SK-N-SH treated with all-trans-retinoic acid at 6 μM for 48 hours (cell line): ENCODE measurements around the gene PCED1A.

Experiments used
- ATAC-seq: fragments of 200-7000 bp; cut with Tn5 transposase; 3 replicates; pipeline ENCODE4 v1.9.1; 2020; ENCODE audit warnings: mild to moderate bottlenecking, moderate library complexity
- ARNTL ChIP-seq: fragments of 450-650 bp; formaldehyde crosslinking; IDR thresholded peaks from 2 replicates; pipeline ENCODE4 v1.5.0; 2020; ENCODE audit warnings: low read depth, mild to moderate bottlenecking, moderate library complexity, borderline replicate concordance
- BACH2 ChIP-seq: fragments of 250-450 bp; sonication (Bioruptor Pico); IDR thresholded peaks from 2 replicates; pipeline ENCODE4 v1.9.0; 2021; ENCODE audit warnings: mild to moderate bottlenecking, borderline replicate concordance
- CSDC2 ChIP-seq: fragments of 250-450 bp; sonication (Bioruptor Pico); IDR thresholded peaks from 2 replicates; pipeline ENCODE4 v1.5.0; 2020; ENCODE audit warnings: mild to moderate bottlenecking, moderate library complexity
- ESRRG ChIP-seq: fragments of 250-450 bp; sonication (Bioruptor Pico); IDR thresholded peaks from 2 replicates; pipeline ENCODE4 v1.6.1; 2021; ENCODE audit warnings: mild to moderate bottlenecking
- GLIS3 ChIP-seq: fragments of 250-450 bp; sonication (Bioruptor Pico); IDR thresholded peaks from 2 replicates; pipeline ENCODE4 v1.5.0; 2020; ENCODE audit warnings: mild to moderate bottlenecking, moderate library complexity
- ISL1 ChIP-seq: fragments of 250-450 bp; sonication (Bioruptor Pico); IDR thresholded peaks from 2 replicates; pipeline ENCODE4 v2.1.2; 2022; ENCODE audit warnings: mild to moderate bottlenecking, moderate library complexity
- OSR1 ChIP-seq: fragments of 250-450 bp; sonication (Bioruptor Pico); IDR thresholded peaks from 2 replicates; pipeline ENCODE4 v1.8.0; 2022; ENCODE audit warnings: moderate library complexity, mild to moderate bottlenecking, inconsistent platforms
- POU6F1 ChIP-seq: fragments of 250-450 bp; sonication (Bioruptor Pico); IDR thresholded peaks from 2 replicates; pipeline ENCODE4 v1.8.0; 2021; ENCODE audit warnings: low read depth, mild to moderate bottlenecking, moderate library complexity, borderline replicate concordance
- PPARA ChIP-seq: fragments of 250-450 bp; sonication (Bioruptor Pico); IDR thresholded peaks from 2 replicates; pipeline ENCODE4 v1.5.0; 2020; ENCODE audit warnings: mild to moderate bottlenecking, borderline replicate concordance
- RARB ChIP-seq: fragments of 250-450 bp; sonication (Bioruptor Pico); IDR thresholded peaks from 2 replicates; pipeline ENCODE4 v1.8.0; 2021; ENCODE audit warnings: mild to moderate bottlenecking, moderate library complexity
- SNAI2 ChIP-seq: fragments of 250-450 bp; sonication (Bioruptor Pico); IDR thresholded peaks from 2 replicates; pipeline ENCODE4 v1.5.0; 2020; ENCODE audit warnings: mild to moderate bottlenecking, moderate library complexity
- TCF4 ChIP-seq: fragments of 250-450 bp; sonication (Bioruptor Pico); IDR thresholded peaks from 2 replicates; pipeline ENCODE4 v1.8.0; 2021; ENCODE audit warnings: mild to moderate bottlenecking, moderate library complexity, borderline replicate concordance
- TOX ChIP-seq: fragments of 250-450 bp; sonication (Bioruptor Pico); IDR thresholded peaks from 2 replicates; pipeline ENCODE4 v1.8.0; 2021; ENCODE audit warnings: mild to moderate bottlenecking, moderate library complexity, borderline replicate concordance
- ZC3H10 ChIP-seq: fragments of 250-450 bp; sonication (Bioruptor Pico); IDR thresholded peaks from 2 replicates; pipeline ENCODE4 v1.5.1; 2021; ENCODE audit warnings: mild to moderate bottlenecking, moderate library complexity
- ZFP3 ChIP-seq: fragments of 250-450 bp; sonication (Bioruptor Pico); IDR thresholded peaks from 2 replicates; pipeline ENCODE4 v1.5.0; 2020; ENCODE audit warnings: mild to moderate bottlenecking, moderate library complexity
- ZFP30 ChIP-seq: fragments of 450-650 bp; formaldehyde crosslinking; IDR thresholded peaks from 2 replicates; pipeline ENCODE4 v1.5.0; 2022; ENCODE audit warnings: mild to moderate bottlenecking, moderate library complexity
- ZNF565 ChIP-seq: fragments of 450-650 bp; formaldehyde crosslinking; conservative IDR thresholded peaks from 2 replicates; pipeline ENCODE4 v1.5.0; 2020; ENCODE audit warnings: low read depth, mild to moderate bottlenecking, moderate library complexity
- ZNF70 ChIP-seq: fragments of 450-650 bp; formaldehyde crosslinking; IDR thresholded peaks from 2 replicates; pipeline ENCODE4 v1.5.0; 2020; ENCODE audit warnings: mild to moderate bottlenecking, moderate library complexity
- ZNF8 ChIP-seq: fragments of 450-650 bp; formaldehyde crosslinking; IDR thresholded peaks from 2 replicates; pipeline ENCODE4 v1.5.0; 2020; ENCODE audit warnings: mild to moderate bottlenecking, moderate library complexity
- TF ChIP-seq, protein P1 (sequence below): fragments of 250-450 bp; sonication (Bioruptor Pico); IDR thresholded peaks from 2 replicates; pipeline ENCODE4 v1.5.0; 2020; ENCODE audit warnings: mild to moderate bottlenecking, moderate library complexity
- TF ChIP-seq, protein P2 (sequence below): fragments of 250-450 bp; sonication (Bioruptor Pico); IDR thresholded peaks from 2 replicates; pipeline ENCODE4 v1.5.1; 2020; ENCODE audit warnings: low read depth, mild to moderate bottlenecking, moderate library complexity
- TF ChIP-seq, protein P3 (sequence below): fragments of 250-450 bp; sonication (Bioruptor Pico); IDR thresholded peaks from 2 replicates; pipeline ENCODE4 v1.8.0; 2020; ENCODE audit warnings: mild to moderate bottlenecking, moderate library complexity, borderline replicate concordance

The PCED1A gene

DNA sequence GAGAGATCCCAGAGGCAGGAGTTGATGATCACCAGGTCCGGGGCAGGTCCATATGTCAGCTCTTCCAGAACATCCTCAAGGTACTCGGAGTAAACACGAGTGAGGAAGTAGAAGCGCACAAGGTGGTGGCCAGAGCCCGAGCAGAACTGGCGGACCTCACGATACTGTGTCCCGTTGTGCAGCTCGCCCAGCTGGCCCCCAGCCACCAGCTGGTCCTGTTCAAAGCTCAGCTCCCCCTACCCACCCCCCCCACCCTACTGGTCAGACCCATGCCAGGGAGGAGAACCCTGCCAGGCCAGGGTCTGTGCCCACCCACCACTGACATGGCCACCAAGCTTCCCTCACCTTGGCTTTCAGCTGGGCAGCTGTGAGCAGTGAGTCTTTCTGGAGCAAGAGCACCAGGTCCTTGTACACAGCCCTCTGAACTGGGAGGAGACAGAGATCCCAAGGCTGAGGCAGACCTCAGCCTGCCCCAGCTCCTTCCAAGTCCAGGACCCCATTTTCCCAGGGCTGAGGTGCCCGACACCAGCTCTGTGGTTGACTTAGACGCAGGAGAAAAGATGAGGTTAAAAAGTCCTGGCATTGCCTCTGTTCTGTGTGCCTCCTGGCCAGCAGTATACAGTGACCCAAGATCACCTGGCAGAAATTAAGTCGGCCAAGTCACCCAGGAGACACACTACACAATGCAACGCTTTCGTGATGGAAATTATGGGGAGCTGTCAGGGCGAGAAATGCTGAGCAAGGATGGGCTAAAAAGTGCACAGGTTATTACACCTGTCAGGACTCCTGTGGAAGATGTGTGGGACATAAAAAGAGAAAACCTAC lies 1.4 kb downstream of the PCED1A start:
- no peak for ATAC-seq

GRCh38 chr20:2838170-2838797 lies 2.2 kb downstream of the PCED1A start:
- TF ChIP-seq ARNTL (no peak), ZFP3 (no peak), ZC3H10 (CRISPR knock-in tag) (no peak)
- TF ChIP-seq, protein P1, sequence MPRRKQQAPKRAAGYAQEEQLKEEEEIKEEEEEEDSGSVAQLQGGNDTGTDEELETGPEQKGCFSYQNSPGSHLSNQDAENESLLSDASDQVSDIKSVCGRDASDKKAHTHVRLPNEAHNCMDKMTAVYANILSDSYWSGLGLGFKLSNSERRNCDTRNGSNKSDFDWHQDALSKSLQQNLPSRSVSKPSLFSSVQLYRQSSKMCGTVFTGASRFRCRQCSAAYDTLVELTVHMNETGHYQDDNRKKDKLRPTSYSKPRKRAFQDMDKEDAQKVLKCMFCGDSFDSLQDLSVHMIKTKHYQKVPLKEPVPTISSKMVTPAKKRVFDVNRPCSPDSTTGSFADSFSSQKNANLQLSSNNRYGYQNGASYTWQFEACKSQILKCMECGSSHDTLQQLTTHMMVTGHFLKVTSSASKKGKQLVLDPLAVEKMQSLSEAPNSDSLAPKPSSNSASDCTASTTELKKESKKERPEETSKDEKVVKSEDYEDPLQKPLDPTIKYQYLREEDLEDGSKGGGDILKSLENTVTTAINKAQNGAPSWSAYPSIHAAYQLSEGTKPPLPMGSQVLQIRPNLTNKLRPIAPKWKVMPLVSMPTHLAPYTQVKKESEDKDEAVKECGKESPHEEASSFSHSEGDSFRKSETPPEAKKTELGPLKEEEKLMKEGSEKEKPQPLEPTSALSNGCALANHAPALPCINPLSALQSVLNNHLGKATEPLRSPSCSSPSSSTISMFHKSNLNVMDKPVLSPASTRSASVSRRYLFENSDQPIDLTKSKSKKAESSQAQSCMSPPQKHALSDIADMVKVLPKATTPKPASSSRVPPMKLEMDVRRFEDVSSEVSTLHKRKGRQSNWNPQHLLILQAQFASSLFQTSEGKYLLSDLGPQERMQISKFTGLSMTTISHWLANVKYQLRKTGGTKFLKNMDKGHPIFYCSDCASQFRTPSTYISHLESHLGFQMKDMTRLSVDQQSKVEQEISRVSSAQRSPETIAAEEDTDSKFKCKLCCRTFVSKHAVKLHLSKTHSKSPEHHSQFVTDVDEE (CRISPR knock-in tag), result no peak
- TF ChIP-seq, all 23 proteins: peak for 0
- ATAC-seq, result no peak

More for the DNA sequence above, 1.4 kb downstream of the PCED1A start:
- TF ChIP-seq ARNTL (no peak), ISL1 (CRISPR knock-in tag) (no peak), SNAI2 (CRISPR knock-in tag) (no peak), GLIS3 (CRISPR knock-in tag) (no peak), CSDC2 (no peak), POU6F1 (CRISPR knock-in tag) (no peak), ZFP30 (CRISPR knock-in tag) (no peak), BACH2 (CRISPR knock-in tag) (no peak), ZNF8 (CRISPR knock-in tag) (no peak)
- TF ChIP-seq, protein P2, sequence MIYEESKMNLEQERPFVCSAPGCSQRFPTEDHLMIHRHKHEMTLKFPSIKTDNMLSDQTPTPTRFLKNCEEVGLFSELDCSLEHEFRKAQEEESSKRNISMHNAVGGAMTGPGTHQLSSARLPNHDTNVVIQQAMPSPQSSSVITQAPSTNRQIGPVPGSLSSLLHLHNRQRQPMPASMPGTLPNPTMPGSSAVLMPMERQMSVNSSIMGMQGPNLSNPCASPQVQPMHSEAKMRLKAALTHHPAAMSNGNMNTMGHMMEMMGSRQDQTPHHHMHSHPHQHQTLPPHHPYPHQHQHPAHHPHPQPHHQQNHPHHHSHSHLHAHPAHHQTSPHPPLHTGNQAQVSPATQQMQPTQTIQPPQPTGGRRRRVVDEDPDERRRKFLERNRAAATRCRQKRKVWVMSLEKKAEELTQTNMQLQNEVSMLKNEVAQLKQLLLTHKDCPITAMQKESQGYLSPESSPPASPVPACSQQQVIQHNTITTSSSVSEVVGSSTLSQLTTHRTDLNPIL (CRISPR knock-in tag), result no peak

DNA sequence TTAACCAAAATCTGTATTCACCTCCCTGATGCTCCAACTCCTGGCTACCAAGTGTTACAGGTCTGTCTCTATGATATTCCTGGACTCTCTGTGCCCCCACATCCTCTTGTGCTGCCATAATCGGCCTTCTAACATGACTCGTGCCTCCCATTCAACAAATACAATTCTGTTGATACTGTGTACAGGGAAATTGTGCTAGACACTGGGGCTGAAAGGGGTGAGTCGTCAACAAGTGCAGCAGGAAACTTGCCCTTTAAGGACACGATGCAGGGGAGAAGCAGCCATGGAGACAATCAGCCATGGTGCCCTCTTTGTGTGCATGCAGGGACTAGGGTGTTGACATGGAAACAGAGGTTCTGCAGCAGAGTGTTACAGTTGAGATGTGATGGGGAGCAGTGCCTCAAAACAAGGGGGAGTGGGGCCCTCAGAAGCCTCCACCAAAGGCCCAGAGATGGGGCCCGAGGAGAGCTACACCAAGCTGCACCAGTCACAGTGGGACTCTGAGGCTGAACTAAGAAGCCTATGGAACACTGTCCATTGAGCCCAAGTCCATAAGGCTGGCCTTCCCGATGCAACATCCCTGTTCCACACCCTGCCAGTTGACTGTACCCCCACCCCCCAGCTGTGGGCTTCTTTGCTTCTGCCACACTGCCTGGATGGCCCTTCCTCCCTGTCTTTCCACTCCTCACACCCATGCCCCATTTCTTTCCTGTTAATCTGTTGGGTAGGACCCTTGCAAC lies 3.1 kb downstream of the PCED1A start:
- no peak for ATAC-seq
- TF ChIP-seq ESRRG (CRISPR knock-in tag), result no peak

DNA sequence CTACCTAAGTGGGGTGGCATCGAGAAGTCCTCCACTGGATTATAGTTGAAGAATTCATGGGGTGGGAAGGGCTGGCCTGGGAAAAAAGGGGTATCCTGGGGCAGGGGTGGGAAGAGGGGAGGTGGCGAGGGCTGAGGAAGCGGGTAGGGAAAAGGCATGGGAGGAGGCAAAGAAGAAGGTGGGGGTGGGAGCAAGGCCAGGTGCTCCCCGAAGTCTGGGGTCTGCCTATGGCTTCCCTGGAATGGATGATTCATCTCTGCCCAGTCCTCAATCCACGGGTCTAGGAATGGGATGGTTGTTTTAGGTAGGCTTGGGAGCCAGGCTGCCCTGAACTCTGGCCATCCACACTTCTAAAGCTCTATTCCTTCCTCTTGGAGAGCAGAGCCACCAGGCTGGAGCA lies 4.4 kb downstream of the PCED1A start:
- ATAC-seq, result no peak
- no peak for TF ChIP-seq ZNF565 (CRISPR knock-in tag)
- no peak for TF ChIP-seq RARB (CRISPR knock-in tag)
- TF ChIP-seq ZFP30 (CRISPR knock-in tag), result no peak
- TF ChIP-seq OSR1, result no peak
- TF ChIP-seq, protein P3, sequence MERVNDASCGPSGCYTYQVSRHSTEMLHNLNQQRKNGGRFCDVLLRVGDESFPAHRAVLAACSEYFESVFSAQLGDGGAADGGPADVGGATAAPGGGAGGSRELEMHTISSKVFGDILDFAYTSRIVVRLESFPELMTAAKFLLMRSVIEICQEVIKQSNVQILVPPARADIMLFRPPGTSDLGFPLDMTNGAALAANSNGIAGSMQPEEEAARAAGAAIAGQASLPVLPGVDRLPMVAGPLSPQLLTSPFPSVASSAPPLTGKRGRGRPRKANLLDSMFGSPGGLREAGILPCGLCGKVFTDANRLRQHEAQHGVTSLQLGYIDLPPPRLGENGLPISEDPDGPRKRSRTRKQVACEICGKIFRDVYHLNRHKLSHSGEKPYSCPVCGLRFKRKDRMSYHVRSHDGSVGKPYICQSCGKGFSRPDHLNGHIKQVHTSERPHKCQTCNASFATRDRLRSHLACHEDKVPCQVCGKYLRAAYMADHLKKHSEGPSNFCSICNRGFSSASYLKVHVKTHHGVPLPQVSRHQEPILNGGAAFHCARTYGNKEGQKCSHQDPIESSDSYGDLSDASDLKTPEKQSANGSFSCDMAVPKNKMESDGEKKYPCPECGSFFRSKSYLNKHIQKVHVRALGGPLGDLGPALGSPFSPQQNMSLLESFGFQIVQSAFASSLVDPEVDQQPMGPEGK (CRISPR knock-in tag), result no peak
- TF ChIP-seq, protein P1 (CRISPR knock-in tag), result no peak
- no peak for TF ChIP-seq TOX (CRISPR knock-in tag)
- no peak for TF ChIP-seq ARNTL
- TF ChIP-seq ZC3H10 (CRISPR knock-in tag), result no peak
- TF ChIP-seq TCF4 (CRISPR knock-in tag), result no peak
- no peak for TF ChIP-seq SNAI2 (CRISPR knock-in tag)
- TF ChIP-seq PPARA (CRISPR knock-in tag), result no peak
- no peak for TF ChIP-seq ZNF70 (CRISPR knock-in tag)
- TF ChIP-seq POU6F1 (CRISPR knock-in tag), result no peak
- no peak for TF ChIP-seq ZFP3
